Measurements from ENCODE around the gene CLDN14. TPM values are rescaled to one million over a fixed set of nuclear protein-coding genes. Genes with fewer than 3 reads are reported as not detected.

CLDN14 gene
- total and polyA plus RNA-seq, 8 donors, result 0.48 TPM; not detected in 7

GRCh38 chr21:36499578-36500471 is 19.9 kb upstream of the CLDN14 start:
- H3K9me3 ChIP-seq, result no peaks in the 10 kb centered on the region
- peak overlapping the region in 4 of 5 donors; percentile 19 to 80 (median 42) for H3K27ac ChIP-seq
- no peak overlapping the region for H3K4me3 ChIP-seq
- 38 to 60% (median 50%) methylated on average over 14 to 25 of the region's 25 CpGs for WGBS, 5 donors
- intact Hi-C loops (cut with DNase I; ENCODE audit: low total_unique reads), result no loop called here
- H3K36me3 ChIP-seq, result no peaks in the 10 kb centered on the region
- peaks cover 5 to 13% (median 10%) of the 10 kb centered on the region in 4 donors for H3K4me1 ChIP-seq
- peak; percentile 32 to 73 for DNase-seq
- no peaks in the 10 kb centered on the region for H3K27me3 ChIP-seq
- no peak for TF ChIP-seq POLR2AphosphoS5 (IDR thresholded peaks at IDR 0.05)

- intact Hi-C loops (cut with DNase I; ENCODE audit: low total_unique reads), result no loop called here
- TF ChIP-seq EP300 (IDR thresholded peaks at IDR 0.05) (no peak), POLR2A (IDR thresholded peaks at IDR 0.05) (no peak), POLR2AphosphoS5 (IDR thresholded peaks at IDR 0.05) (no peak), CTCF (IDR thresholded peaks at IDR 0.05) (no peak)
- Histone ChIP-seq H3K9me3 (no peaks in the 10 kb centered on the region), H3K4me3 (no peak overlapping the region), H3K27ac (no peak overlapping the region), H3K27me3 (peaks cover 0 to 13% (median 0%) of the 10 kb centered on the region in 3 donors), H3K36me3 (no peaks in the 10 kb centered on the region), H3K4me1 (peaks cover 0 to 2% (median 1%) of the 10 kb centered on the region in 4 donors)
- 82 to 94% (median 89%) methylated on average over 7 to 8 of the region's 8 CpGs for WGBS, 5 donors
- DNase-seq, result no peak
Measured at GRCh38 chr21:36494557-36494956, 14.6 kb upstream of the CLDN14 start.

DNA sequence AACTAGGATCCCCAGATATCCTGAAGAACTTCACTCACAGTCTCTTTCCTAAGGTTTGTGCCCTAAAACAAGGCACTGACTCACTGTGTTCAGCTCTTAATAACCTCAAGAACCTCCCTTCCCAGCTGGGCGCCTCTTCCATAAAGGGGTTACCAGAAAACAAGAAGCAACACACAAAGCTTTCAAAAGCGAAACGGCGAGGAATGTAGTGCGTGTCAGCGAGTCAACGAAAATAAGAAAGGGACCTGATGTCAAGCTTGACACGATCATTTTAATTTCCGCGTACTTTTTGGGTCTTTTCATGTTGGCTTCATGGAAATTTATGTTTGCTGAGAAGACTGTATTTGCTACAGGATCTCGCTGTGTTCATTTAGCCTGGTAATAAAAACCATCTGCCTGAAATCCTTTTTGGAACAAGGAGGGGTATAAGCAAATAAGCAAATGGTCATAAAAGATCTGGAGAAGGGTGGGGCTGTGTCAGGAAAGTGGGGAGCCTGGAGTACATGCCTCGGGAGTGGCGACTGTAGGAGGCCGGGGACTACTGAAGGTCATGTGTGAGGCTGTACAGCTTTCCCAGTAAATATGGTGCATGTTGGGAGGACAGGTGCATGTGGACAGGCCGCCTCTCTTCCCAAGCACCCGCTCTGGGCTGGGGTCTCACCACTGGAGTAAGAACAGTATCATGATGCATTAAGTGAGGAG is 11.4 kb upstream of the CLDN14 start:
- no peaks in the 10 kb centered on the region for H3K9me3 ChIP-seq
- no peak overlapping the region for H3K4me3 ChIP-seq
- DNase-seq, result no peak
- peaks cover 0 to 6% (median 5%) of the 10 kb centered on the region in 4 donors for H3K4me1 ChIP-seq
- no peaks in the 10 kb centered on the region for H3K36me3 ChIP-seq
- intact Hi-C loops (cut with DNase I; ENCODE audit: low total_unique reads), result no loop called here
- H3K27me3 ChIP-seq, result peaks cover 0 to 13% (median 0%) of the 10 kb centered on the region in 3 donors
- TF ChIP-seq CTCF (IDR thresholded peaks at IDR 0.05) (no peak), POLR2AphosphoS5 (IDR thresholded peaks at IDR 0.05) (no peak)
- 78 to 90% (median 87%) methylated on average over 16 of the region's 16 CpGs for WGBS, 5 donors
- no peak overlapping the region for H3K27ac ChIP-seq

DNA sequence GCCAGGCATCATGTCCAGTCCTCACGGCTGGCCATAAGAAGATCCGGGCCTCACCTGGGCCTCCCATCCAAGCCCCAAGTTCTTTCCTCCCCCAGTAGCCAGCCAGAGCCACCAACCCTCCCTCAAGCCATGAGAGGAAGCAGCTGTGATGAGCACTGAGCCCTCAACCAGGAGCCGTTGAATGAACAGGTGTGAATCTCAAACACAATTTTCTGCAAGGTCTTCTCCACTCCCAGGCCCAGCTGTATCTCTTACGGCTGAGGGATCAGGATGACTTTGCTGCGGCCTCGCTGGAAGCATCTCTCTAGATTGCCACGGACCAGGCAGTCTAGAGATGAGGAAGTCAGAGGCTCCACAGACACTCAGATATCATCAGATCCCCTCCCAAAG is 9.8 kb upstream of the CLDN14 start:
- Histone ChIP-seq H3K4me3 (no peak overlapping the region), H3K36me3 (no peaks in the 10 kb centered on the region), H3K27me3 (peaks cover 0 to 13% (median 0%) of the 10 kb centered on the region in 3 donors), H3K9me3 (no peaks in the 10 kb centered on the region), H3K4me1 (peaks cover 0 to 6% (median 5%) of the 10 kb centered on the region in 4 donors), H3K27ac (no peak overlapping the region)
- DNase-seq, result no peak
- no peak for TF ChIP-seq EP300 (IDR thresholded peaks at IDR 0.05)
- TF ChIP-seq CTCF (IDR thresholded peaks at IDR 0.05), result no peak
- no peak for TF ChIP-seq POLR2A (IDR thresholded peaks at IDR 0.05)
- intact Hi-C loops (cut with DNase I; ENCODE audit: low total_unique reads), result no loop called here
- WGBS, 5 donors, result 86 to 90% (median 87%) methylated on average over 7 of the region's 7 CpGs

All from stomach (tissue), 9 donors.